Hematopoietic multipotent progenitor cell treated with erythropoietin and hydrocortisone succinate and interleukin-3 and kit ligand, for 4 days (in vitro differentiated cells): Measurements from ENCODE around the gene KRTAP5-9.
"Not testable (repeated sequence)": the region's sequence is repeated elsewhere in the genome, so short reads cannot be mapped to it uniquely, and the experiment has no call there.

ENCODE experiments used
- DNase-seq: peaks from one replicate; pipeline ENCODE4 v3.0.0-alpha.2; 2015

KRTAP5-9 gene

DNA sequence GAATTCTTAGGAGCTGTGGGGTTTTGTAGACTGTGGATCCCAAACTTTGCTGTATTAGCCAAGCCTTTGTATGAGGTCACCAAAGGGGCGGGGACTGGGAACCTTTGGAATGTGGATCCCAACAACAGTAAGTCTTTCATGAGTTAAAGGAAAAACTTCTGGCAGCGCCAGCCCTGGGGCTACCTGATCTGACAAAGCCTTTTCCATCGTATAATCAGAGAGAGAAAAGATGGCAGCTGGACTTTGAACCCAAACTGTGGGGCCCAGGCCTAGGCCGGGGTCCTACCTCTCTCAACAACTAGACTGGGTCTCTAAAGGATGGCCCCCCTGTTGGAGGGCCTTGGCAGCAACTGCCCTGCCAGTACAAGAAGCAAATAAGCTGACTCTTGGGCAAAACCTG lies 40.1 kb downstream of the KRTAP5-9 start:
- DNase-seq, result not testable (repeated sequence)

GRCh38 chr11:71588822-71589545 lies 40.8 kb downstream of the KRTAP5-9 start:
- DNase-seq, result peak; percentile 25

DNA sequence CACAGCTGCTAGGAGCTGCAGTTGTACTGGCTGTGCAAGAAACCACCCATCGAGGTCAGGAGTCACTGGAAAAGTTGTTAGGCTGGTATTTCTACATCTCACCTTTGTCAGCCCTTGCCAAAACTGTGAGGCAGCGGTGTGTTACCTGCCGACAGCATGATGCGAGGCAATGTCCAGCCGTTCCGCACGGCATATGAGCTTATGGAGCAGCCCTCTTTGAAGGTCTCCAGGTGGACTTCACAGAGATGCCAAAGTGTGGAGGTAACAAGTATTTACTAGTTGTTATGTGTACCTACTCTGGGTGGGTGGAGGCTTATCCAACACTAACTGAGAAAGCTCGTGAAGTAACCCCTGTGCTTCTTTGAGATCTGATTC lies 41.3 kb downstream of the KRTAP5-9 start:
- not testable (repeated sequence) for DNase-seq
